ENCODE measurements around the gene COL5A1.

Gene COL5A1

GRCh38 chr9:134748591-134748990, 107.0 kb downstream of the COL5A1 start:
- DNase-seq: no peak

- no peak for DNase-seq
Measured at GRCh38 chr9:134750450-134751155, 109.0 kb downstream of the COL5A1 start.

GRCh38 chr9:134751622-134752021, 110.0 kb downstream of the COL5A1 start:
- DNase-seq: no peak

- DNase-seq: no peak
Measured at GRCh38 chr9:134752471-134753168, 111.0 kb downstream of the COL5A1 start.

- DNase-seq: no peak
Measured at GRCh38 chr9:134753191-134753590, 111.6 kb downstream of the COL5A1 start.

- no peak for DNase-seq
Measured at GRCh38 chr9:134755221-134755907, 113.8 kb downstream of the COL5A1 start.

- DNase-seq: no peak
Measured at GRCh38 chr9:134756098-134756497, 114.5 kb downstream of the COL5A1 start.

- DNase-seq: no peak
Measured at GRCh38 chr9:134757216-134757975, 115.8 kb downstream of the COL5A1 start.

GRCh38 chr9:134758949-134759607, 117.5 kb downstream of the COL5A1 start:
- no peak for DNase-seq

- no peak for DNase-seq
Measured at GRCh38 chr9:134759913-134760312, 118.3 kb downstream of the COL5A1 start.

GRCh38 chr9:134760750-134761420, 119.3 kb downstream of the COL5A1 start:
- DNase-seq: no peak

- no peak for DNase-seq
Measured at GRCh38 chr9:134764473-134765269, 123.1 kb downstream of the COL5A1 start.

- DNase-seq: no peak
Measured at GRCh38 chr9:134765785-134766184, 124.2 kb downstream of the COL5A1 start.

- no peak for DNase-seq
Measured at GRCh38 chr9:134766587-134766986, 125.0 kb downstream of the COL5A1 start.

- no peak for DNase-seq
Measured at GRCh38 chr9:134768332-134768708, 126.7 kb downstream of the COL5A1 start.

- DNase-seq: no peak
Measured at GRCh38 chr9:134768709-134769351, 127.2 kb downstream of the COL5A1 start.

- no peak for DNase-seq
Measured at GRCh38 chr9:134770972-134771971, 129.7 kb downstream of the COL5A1 start.

- no peak for DNase-seq
Measured at GRCh38 chr9:134772331-134772730, 130.7 kb downstream of the COL5A1 start.

- DNase-seq: no peak
Measured at GRCh38 chr9:134773842-134774241, 132.2 kb downstream of the COL5A1 start.

Data from NCI-H2081 treated with DMSO at 0.1 percent for 48 hours (cell line).